Stimulated activated CD4-positive, alpha-beta T cell treated with anti-CD3 and anti-CD28 coated beads, Interleukin-4, amount 100 ng/mL, for 24 hours (primary cell): ENCODE measurements around the gene PLP2.
"Not testable (repeated sequence)": the region's sequence is repeated elsewhere in the genome, so short reads cannot be mapped to it uniquely, and the experiment has no call there.

Experiments
- DNase-seq: peaks from one replicate; pipeline ENCODE4 v3.0.0-alpha.2; 2020

Gene PLP2

GRCh38 chrX:49163555-49164419, 7.9 kb upstream of the PLP2 start:
- peak; percentile 77 for DNase-seq

GRCh38 chrX:49164589-49165360, 6.9 kb upstream of the PLP2 start:
- DNase-seq, result no peak

- peak; percentile 74 for DNase-seq
These were observed 5.5 kb upstream of the PLP2 start for GRCh38 chrX:49165901-49166881.

- peak; percentile 60 for DNase-seq
These were observed 4.6 kb upstream of the PLP2 start for GRCh38 chrX:49166914-49167739.

GRCh38 chrX:49167740-49168108, 4.0 kb upstream of the PLP2 start:
- no peak for DNase-seq

GRCh38 chrX:49172280-49172780, 632 bp downstream of the PLP2 start:
- peak; percentile 73 for DNase-seq

- DNase-seq, result not testable (repeated sequence)
These were observed 1.8 kb downstream of the PLP2 start for GRCh38 chrX:49173544-49173943.

GRCh38 chrX:49174723-49175122, 3.0 kb downstream of the PLP2 start:
- DNase-seq, result no peak

- DNase-seq, result no peak
These were observed 4.0 kb downstream of the PLP2 start for GRCh38 chrX:49175435-49176274.

- DNase-seq, result no peak
These were observed 5.0 kb downstream of the PLP2 start for GRCh38 chrX:49176421-49177326.

- DNase-seq, result no peak
These were observed 5.7 kb downstream of the PLP2 start for GRCh38 chrX:49177338-49177833.

- DNase-seq, result no peak
These were observed 6.3 kb downstream of the PLP2 start for GRCh38 chrX:49177873-49178480.

- DNase-seq, result no peak
These were observed 6.8 kb downstream of the PLP2 start for GRCh38 chrX:49178537-49178936.

- DNase-seq, result no peak
These were observed 7.7 kb downstream of the PLP2 start for GRCh38 chrX:49179358-49179757.

- DNase-seq, result no peak
These were observed 12.1 kb downstream of the PLP2 start for GRCh38 chrX:49183701-49184281.

GRCh38 chrX:49184294-49185281, 12.9 kb downstream of the PLP2 start:
- DNase-seq, result peak; percentile 24
